HFFc6 (cell line): ENCODE results near the gene OPRL1. TPM values are rescaled to one million over a fixed set of nuclear protein-coding genes. Genes with fewer than 3 reads are reported as not detected.

Experiments
- DNase-seq: peaks from one replicate; pipeline ENCODE4 v3.0.0-alpha.2; 2018
- H3K27ac Mint-ChIP-seq: 2 replicates; pipeline ENCODE4 v1.8.0; 2020; ENCODE audit warnings: mild to moderate bottlenecking, mixed read lengths
- H3K27me3 Mint-ChIP-seq: 2 replicates; pipeline ENCODE4 v1.8.0; 2021; ENCODE audit warnings: mild to moderate bottlenecking, moderate library complexity, mixed read lengths; ENCODE audit not compliant: insufficient read depth
- H3K36me3 Mint-ChIP-seq: 2 replicates; pipeline ENCODE4 v1.8.0; 2021; ENCODE audit warnings: low read depth, mixed read lengths
- H3K4me1 Mint-ChIP-seq: 2 replicates; pipeline ENCODE4 v1.8.0; 2020; ENCODE audit warnings: low read depth, mixed read lengths
- H3K4me3 Mint-ChIP-seq: 2 replicates; pipeline ENCODE4 v1.8.0; 2020; ENCODE audit warnings: mild to moderate bottlenecking, moderate library complexity, mixed read lengths
- H3K9me3 Mint-ChIP-seq: 2 replicates; pipeline ENCODE4 v1.8.0; 2020; ENCODE audit warnings: mild to moderate bottlenecking, mixed read lengths
- total RNA-seq, 6 experiments: library from RNA; stranded (reverse); fragmentation: NEBNext Ultra II Directional; extraction: Animal tissue kit (Norgen Biotek cat#: 25700); gene quantifications; 2 replicates in 1 of 6; 3 replicates in 5 of 6; pipeline ENCODE4 v1.2.3, GENCODE V29; 2021
- TF ChIP-seq, protein P1 (sequence below): fragments of 200-600 bp; sonication (generic); IDR thresholded peaks from 2 replicates; pipeline ENCODE4 v1.5.0; 2021; ENCODE audit warnings: antibody characterized with exemption, mild to moderate bottlenecking

The OPRL1 gene
- total RNA-seq, 6 experiments from 2014 or later = 0.27 to 1.00 (median 0.41) TPM

DNA sequence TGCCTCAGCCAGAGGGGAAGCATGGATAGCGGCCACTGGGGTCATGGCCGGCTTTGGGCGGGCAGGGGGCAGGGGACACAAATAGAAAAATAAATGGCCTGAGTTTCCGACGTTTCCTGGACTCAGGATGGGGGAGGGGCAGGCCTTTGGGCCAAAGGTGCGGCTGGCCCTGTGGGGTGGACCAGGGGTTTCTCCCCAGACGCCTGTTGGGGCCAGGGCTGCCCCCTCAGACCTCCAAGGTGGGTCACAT is 23.3 kb upstream of the OPRL1 start:
- DNase-seq = no peak
- TF ChIP-seq, protein P1, sequence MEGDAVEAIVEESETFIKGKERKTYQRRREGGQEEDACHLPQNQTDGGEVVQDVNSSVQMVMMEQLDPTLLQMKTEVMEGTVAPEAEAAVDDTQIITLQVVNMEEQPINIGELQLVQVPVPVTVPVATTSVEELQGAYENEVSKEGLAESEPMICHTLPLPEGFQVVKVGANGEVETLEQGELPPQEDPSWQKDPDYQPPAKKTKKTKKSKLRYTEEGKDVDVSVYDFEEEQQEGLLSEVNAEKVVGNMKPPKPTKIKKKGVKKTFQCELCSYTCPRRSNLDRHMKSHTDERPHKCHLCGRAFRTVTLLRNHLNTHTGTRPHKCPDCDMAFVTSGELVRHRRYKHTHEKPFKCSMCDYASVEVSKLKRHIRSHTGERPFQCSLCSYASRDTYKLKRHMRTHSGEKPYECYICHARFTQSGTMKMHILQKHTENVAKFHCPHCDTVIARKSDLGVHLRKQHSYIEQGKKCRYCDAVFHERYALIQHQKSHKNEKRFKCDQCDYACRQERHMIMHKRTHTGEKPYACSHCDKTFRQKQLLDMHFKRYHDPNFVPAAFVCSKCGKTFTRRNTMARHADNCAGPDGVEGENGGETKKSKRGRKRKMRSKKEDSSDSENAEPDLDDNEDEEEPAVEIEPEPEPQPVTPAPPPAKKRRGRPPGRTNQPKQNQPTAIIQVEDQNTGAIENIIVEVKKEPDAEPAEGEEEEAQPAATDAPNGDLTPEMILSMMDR = no peak
- Mint-ChIP-seq H3K27ac (no peak overlapping the region), H3K4me1 (peaks cover 8% of the 10 kb centered on the region; the same call in 1 of the 2 replicates), H3K27me3 (peaks cover 5% of the 10 kb centered on the region; the same call in 1 of the 2 replicates), H3K4me3 (no peak overlapping the region), H3K36me3 (no peaks in the 10 kb centered on the region), H3K9me3 (no peaks in the 10 kb centered on the region)

DNA sequence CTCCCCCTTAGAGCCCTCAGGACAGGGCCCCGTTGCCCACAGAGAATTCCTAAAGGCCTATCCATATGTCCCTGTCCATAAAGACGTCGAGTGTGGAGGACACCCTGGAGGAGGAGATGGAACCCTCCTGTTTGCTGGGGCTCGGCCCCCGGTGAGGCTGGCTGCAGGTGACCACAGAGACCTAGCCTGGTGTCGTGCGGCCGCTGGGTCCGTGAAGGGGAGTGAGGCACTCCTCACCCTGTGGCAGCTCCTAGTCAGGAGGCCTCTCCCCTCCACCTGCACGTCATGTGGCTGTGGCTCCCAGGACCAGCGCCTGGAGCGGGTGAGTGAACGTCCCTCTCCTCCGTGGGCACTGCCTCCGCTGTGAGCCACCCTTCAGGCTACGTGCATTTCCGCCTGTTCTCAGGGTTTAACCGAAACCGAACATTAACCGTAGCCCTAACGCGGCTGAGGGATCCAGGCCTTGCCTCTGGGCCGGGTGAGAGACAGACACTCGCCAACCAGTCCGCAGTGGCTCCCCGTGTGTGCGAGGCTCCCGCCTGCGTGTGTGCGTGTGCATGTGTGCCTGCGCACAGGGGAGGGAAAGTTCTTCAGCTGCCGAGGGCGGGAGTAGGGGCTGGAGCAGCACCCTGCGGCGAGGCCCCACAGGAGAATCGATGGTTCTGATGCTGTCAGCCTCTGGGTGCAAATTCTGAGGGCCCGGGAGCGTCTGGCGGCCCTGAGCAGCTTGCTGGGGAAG is 22.8 kb upstream of the OPRL1 start:
- H3K4me1 Mint-ChIP-seq = peaks cover 11% of the 10 kb centered on the region
- DNase-seq = no peak
- H3K36me3 Mint-ChIP-seq = no peaks in the 10 kb centered on the region
- TF ChIP-seq, protein P1 = no peak
- no peaks in the 10 kb centered on the region for H3K9me3 Mint-ChIP-seq
- H3K27me3 Mint-ChIP-seq = peaks cover 5% of the 10 kb centered on the region; the same call in 1 of the 2 replicates
- no peak overlapping the region for H3K27ac Mint-ChIP-seq
- no peak overlapping the region for H3K4me3 Mint-ChIP-seq

DNA sequence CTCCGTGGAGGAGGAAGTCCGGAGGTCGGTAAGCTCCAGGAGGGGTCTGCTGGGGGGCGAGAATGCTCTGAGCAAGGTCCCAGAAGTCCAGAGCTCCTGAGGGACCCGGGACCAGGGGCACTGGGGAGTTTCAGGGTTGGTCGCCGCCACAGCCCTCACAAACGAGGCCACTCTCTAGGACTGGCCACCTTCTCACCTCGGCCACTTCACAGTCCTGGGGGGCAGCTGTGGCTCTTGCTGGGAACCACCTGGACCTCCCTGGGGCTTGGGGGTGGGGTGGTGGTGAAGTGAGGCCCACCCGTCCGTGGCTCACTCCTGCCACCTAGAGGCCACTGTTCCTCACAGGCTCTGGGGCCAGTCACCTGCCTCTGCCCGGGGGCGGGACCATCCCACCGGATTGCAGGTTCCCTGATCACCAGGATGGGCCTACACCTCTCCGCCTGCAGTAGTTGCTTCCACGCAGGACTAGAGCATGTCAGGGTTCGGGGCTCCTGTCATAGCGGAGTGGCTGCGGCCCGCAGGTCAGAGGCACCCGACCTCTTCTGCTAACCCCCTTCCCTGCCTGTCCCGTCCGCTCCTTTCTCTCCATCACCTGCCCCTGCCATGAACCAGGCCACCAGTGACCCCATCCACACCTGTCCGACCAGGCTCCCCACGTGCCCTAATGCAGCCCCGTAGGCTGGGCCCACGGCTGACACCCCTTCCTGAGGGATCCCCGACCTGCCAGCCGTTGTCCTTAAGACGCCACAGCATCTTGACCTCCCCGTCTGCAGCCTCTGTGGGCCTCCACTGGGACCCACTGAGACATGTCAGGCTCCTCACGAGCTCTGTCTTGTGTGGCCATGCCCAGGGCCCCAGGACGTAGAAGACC is 22.0 kb upstream of the OPRL1 start:
- Mint-ChIP-seq H3K9me3 (no peaks in the 10 kb centered on the region), H3K27me3 (peaks cover 5% of the 10 kb centered on the region; the same call in 1 of the 2 replicates), H3K36me3 (no peaks in the 10 kb centered on the region), H3K27ac (no peak overlapping the region), H3K4me3 (no peak overlapping the region), H3K4me1 (peaks cover 16% of the 10 kb centered on the region)
- peak; percentile 30 for DNase-seq
- TF ChIP-seq, protein P1 = peak; percentile 92

DNA sequence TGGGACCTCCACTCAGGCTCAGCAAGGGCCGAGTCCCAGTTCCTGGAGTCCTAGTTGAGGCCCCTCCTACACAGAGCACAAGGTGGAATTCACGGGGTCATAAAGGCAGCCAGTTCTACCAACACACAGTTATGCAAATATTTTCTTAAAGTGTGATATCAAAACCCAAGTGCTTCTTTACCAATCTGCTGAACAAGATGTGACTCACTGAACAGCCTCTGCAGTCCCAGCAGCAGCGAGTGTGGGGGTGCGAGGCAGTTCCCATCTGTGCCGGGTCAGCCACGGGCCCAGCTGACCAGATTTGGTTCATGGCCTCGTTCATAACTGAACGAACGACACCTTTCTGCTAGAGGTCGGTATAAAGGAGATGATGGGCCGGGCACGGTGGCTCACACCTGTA is 21.3 kb upstream of the OPRL1 start:
- H3K27ac Mint-ChIP-seq = no peak overlapping the region
- H3K36me3 Mint-ChIP-seq = no peaks in the 10 kb centered on the region
- TF ChIP-seq, protein P1 = no peak
- no peak overlapping the region for H3K4me3 Mint-ChIP-seq
- H3K27me3 Mint-ChIP-seq = peaks cover 2% of the 10 kb centered on the region; the same call in 1 of the 2 replicates
- H3K9me3 Mint-ChIP-seq = no peaks in the 10 kb centered on the region
- DNase-seq = no peak
- H3K4me1 Mint-ChIP-seq = peaks cover 16% of the 10 kb centered on the region

DNA sequence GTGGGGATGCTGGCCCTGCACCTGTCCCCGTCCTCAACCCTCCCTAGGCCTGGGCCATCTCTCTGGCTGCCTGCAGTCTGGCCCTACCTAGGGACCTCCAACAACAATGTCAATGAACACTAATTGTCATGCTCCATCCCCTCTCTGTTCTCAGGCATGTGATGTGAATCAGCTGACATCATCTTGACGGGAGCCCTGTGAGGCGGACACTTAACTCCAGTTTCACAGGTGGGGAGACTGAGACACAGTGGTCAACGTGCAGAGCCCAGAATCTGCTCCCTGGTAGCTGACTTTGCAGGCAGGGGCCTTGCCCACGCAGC is 17.6 kb upstream of the OPRL1 start:
- DNase-seq = no peak
- Mint-ChIP-seq H3K4me1 (peaks cover 50% of the 10 kb centered on the region), H3K27me3 (peaks cover 4% of the 10 kb centered on the region), H3K36me3 (no peaks in the 10 kb centered on the region), H3K4me3 (peak overlapping the region; percentile 92), H3K27ac (peak overlapping the region; percentile 80), H3K9me3 (no peaks in the 10 kb centered on the region)
- TF ChIP-seq, protein P1 = no peak
